Mesenteric fat pad (tissue), 1 donor: ENCODE measurements around the gene WDR33. TPM values are rescaled to one million over a fixed set of nuclear protein-coding genes. Genes with fewer than 3 reads are reported as not detected.
A peak's percentile ranks its signal among the peaks of the same experiment; 100 is the strongest.

ENCODE experiments used
- DNase-seq: peaks from one replicate; pipeline ENCODE4 v3.0.0-alpha.2; 2020; ENCODE audit warnings: low spot score
- total RNA-seq: library from RNA; stranded (reverse); fragmentation: NEBNext Ultra II Directional; extraction: Animal tissue kit (Norgen Biotek cat#: 25700); gene quantifications from one replicate; pipeline ENCODE4 v1.2.1, GENCODE V29; 2021
- donor health status: DM: yes; HTN: yes; CAD: no.

Gene WDR33
- total RNA-seq, 1 donor from 2014 or later = 53.7 TPM

DNA sequence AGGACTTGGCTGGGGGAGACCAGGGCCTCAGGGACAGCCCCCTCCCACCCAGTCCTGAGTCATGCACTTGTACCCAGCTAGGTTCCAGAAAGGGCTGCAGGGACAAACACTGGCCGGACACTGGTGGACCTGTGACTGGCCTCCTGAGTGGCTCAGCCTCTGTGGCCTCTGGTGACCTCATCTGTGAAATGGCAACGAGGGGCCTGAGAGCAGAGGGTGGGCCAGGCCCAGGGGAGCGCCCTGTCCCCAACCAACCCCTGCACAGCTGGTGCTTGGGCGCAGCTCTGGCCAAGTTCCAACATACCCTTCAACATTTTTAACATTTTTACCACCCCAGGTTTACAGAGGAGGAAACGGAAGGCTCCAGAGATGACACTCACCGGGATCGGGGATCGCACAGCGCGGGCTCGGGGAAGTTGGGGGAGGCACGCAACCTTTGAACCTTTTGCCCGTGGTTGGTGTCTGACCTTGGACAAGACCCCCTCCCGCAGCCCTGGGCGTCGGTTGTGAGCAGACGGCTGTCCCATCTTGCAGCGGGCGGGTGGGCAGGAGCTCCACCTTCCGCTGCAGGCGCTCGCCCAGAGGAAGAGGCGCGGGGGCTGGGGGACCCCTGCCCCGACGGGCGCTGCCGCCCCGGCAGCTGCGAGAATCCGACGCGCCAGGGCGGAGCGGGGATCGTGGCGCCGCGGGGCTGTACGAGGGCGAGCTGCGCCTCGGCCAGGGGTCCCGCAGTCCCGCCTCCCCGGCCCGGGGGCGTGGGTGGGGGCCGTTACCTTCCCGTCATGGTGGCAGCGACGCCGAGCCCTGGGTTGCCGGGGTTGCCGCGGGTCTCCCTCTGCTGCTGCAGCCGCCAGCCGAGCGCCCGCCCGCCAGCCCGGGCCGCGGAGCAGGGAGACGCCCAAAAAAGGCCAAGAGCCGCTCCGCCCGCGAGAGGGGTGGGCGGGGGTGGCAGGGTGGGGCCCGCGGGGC is 136.4 kb downstream of the WDR33 start:
- DNase-seq = peak; percentile 90

DNA sequence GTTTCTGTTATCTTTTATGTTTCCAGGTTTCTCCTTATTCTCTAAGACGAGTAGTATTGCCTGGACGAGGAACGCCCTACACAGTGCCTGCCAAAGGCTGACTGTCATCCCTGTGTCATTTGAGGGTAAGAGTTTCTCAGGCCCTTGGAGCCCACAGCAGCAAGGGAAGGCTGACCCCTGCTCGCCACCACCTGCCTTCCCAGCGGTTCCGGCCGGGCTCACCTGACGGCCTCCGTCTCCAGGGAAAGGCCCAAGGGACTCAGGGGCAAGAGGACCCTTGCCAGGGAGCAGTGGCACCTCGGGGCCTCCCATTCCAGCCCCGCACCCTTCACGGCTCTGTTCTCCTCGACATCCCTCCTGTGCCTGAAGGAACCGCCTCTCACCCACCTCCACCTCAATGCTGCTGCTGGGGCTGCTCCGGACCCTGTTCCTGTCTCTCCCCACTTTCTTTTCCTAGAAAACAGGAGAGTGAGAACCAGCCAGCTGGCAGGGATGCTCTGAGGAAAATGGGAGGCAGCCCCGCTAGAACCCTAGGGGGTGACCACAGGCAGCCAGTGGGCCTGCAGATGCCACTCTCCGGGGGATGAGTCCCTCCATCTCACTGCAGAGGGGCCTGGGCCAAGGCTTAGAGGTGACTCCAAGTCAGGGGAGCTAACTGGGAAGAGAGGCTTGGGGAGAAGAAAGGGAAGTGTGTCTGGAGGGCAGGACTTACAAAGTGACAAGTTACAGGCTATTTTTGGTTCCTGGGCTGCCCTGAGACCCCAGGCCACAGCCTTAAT is 137.5 kb downstream of the WDR33 start:
- DNase-seq = peak; percentile 83

- DNase-seq = peak; percentile 84
These were observed 138.4 kb downstream of the WDR33 start for GRCh38 chr2:127672341-127673224.

- peak; percentile 81 for DNase-seq
These were observed 139.2 kb downstream of the WDR33 start for GRCh38 chr2:127671557-127672302.

- DNase-seq = no peak
These were observed 140.0 kb downstream of the WDR33 start for GRCh38 chr2:127670957-127671290.

- no peak for DNase-seq
These were observed 140.7 kb downstream of the WDR33 start for GRCh38 chr2:127670055-127670956.

- no peak for DNase-seq
These were observed 141.9 kb downstream of the WDR33 start for GRCh38 chr2:127669056-127669455.

DNA sequence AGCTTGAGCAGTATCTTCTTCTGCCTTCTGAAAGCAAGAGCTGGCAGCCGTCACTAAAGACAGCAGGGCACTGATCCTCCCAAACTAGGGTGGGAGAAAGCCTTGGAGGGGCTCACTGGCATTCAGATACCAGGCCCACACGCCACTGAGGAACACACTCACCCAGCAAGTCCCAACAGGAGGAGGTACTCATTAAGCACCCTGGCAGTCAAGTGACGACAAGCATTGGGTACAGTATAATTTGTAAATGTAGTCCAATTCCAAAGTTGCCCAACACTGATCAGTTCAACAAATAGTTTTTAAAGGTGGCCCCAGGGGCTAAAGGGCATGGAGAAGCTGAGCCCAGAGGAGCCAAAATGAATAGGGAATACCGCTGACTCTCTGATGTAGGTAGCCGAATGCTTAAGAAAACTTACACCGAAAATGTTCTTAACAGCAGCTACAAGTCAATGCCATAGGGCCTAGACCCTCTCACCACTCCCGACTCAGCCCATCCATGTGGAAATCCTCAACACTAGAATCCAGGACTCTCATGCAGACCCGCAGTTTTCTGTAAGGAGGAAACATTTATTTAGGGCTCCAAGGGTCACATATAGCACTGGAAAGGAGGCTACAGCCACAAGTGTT is 145.6 kb downstream of the WDR33 start:
- peak; percentile 33 for DNase-seq

DNA sequence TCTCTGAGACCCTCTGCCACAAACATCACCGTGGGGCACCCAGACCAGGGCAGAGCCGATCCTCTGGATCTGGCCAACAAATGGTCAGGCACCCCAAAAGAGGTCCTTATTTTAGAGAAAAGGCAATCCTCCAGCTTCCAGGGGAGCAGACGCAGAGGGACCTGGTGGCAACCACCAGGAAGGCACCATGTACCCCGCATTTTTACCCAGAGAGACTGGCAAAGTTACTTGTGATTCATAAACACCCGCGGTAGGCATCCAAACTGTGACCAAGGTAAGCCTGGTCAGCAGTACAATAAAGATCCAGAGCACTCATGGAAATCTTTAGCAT is 146.1 kb downstream of the WDR33 start:
- DNase-seq = peak; percentile 69

DNA sequence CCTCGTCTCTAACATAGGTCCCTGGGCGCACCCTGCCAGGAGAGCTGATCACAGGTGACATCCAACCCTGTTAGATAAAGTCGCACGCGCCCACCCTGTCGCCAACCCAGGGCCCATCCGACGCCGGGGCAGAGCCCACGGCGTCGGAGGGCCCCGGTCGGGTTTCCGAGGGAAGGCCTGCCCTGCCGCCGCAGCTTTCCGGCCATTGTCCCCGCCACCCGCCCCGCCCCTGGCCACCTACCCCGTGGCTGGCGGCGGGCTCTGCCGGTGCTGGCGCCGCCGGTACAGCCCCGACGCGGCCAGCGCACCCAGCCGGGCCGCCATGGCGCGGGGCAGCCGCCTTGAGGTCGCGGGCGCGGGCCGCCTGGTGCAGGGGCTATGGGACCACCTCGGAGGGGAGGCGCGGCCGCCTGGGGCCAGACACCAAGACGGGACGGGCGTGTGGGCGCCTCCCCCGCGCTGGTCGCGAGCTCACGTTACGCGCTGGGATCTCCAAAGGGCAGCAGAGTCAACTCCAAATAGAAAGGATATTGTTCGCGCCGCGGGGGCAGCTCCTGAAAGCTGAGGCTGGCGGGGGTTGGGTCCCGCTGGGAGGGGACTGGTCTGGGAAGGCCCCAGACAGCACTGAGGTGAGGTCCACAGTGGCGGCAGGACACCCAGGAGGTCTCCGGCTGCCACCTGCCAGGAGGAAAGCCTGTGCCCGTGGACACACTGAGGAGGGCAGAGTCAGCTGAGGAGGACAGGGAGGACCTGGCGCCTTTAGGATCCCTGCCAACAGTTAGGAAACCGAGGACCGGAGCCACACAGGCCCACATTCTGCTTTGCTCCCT is 146.7 kb downstream of the WDR33 start:
- DNase-seq = peak; percentile 84

- DNase-seq = peak; percentile 59
These were observed 147.4 kb downstream of the WDR33 start for GRCh38 chr2:127663566-127664064.

DNA sequence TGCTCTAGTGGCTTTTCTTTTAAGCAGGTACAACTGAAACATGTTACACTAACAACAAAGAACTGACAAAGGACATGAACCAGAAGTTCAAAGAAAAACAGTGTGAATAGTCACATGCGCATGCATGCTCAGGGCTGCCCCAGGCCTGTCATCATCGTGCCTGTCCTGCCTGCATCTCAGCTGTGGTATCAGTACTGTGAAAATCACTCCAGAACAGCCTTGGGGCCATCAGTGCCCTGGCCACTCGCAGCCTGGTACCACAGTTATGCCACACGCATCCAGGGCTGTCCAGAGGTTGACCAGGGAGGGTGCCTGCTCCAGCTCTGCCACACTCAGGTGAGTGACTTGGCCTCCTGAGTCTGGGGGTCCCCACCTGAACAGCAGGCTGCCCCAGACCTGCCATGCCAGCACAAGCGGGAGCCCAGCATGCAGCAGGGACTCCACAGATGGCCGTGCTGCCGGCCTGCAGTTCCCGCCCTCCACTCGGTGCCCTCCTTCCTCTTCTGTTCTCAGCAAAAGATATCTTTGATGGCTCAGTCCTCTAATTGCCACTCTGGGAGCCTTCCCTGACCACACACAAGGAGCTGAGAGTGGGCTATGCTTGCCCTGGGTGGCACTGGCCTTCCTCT is 147.9 kb downstream of the WDR33 start:
- DNase-seq = peak; percentile 81

GRCh38 chr2:127661949-127662510 is 148.9 kb downstream of the WDR33 start:
- DNase-seq = no peak

DNA sequence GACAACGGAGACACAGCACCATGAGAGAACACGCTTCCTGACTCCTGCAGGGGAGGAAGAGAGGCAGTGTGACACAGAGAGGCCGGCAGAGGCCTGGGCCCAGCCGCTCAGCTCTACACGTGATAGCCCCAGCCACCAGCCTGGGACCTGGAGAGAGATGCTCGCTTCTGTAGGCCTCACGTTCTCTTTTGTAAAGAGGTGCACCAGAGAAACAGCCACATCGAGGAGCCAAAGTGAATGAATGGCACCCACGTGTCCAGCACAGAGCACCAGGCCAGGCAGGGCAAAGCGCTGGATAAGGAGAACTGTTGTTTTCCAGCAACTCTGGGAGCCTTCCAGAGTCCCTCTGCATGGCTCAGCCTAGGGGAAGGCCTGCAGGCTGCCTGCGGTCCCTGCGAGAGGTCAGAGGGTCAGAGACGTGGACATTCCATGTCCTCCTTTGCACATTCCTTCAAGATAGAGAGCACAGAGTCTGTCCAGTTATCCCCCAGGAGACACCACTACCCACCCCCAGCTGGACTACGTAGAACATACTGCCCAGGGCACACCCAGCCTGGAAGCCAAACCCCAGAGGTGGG is 149.8 kb downstream of the WDR33 start:
- DNase-seq = no peak

GRCh38 chr2:127660291-127660578 is 150.7 kb downstream of the WDR33 start:
- no peak for DNase-seq

- DNase-seq = no peak
These were observed 151.3 kb downstream of the WDR33 start for GRCh38 chr2:127659408-127660290.
